SK-N-SH (cell line): ENCODE data around the gene ZFAND2A. TPM values are rescaled to one million over a fixed set of nuclear protein-coding genes. Genes with fewer than 3 reads are reported as not detected.

Source experiments
- CTCF ChIA-PET: fragments of 300-600, 350-600 bp; formaldehyde crosslinking; extraction: SDS; loops from one replicate; lab custom pipeline; 2021; lab: Yijun Ruan, JAX
- POLR2A ChIA-PET: fragments of 350-600 bp; sonication (Branson Sonifier 250); formaldehyde crosslinking; extraction: SDS; loops from one replicate; lab custom pipeline; 2020; ENCODE audit warnings: antibody characterized with exemption, inconsistent platforms; lab: Yijun Ruan, JAX
- DNase-seq: peaks from one replicate; pipeline ENCODE4 v3.0.0; 2012
- H2AFZ ChIP-seq: fragments of 200-600 bp; sonication (generic); 2 replicates; pipeline ENCODE4 v1.8.1; 2016; ENCODE audit warnings: antibody characterized with exemption, mild to moderate bottlenecking, low read depth
- H3F3A ChIP-seq: fragments of 200-600 bp; sonication (generic); replicated peaks from 2 replicates; pipeline ENCODE3; 2016; ENCODE audit warnings: antibody characterized with exemption, mild to moderate bottlenecking; ENCODE audit not compliant: insufficient read depth
- H3K27ac ChIP-seq, 2 experiments: fragments of 200-500 bp in 1 of 2; fragments of 200-600 bp in 1 of 2; sonication (Bioruptor generic) in 1 of 2; sonication (generic), shearing (Covaris generic) in 1 of 2; 2 replicates each; pipeline versions ENCODE4 v1.5.1 to v1.6.1; 2014 to 2016; ENCODE audit warnings: low read depth in 2 of 2, inconsistent platforms in 1 of 2, low read length in 1 of 2, mild to moderate bottlenecking in 1 of 2, mixed read lengths in 1 of 2
- H3K27me3 ChIP-seq: fragments of 200-600 bp; sonication (generic), shearing (Covaris generic); 2 replicates; pipeline ENCODE4 v1.6.1; 2016; ENCODE audit warnings: mixed run types; ENCODE audit not compliant: insufficient read depth
- H3K36me3 ChIP-seq, 2 experiments: fragments of 200-500 bp in 1 of 2; fragments of 200-600 bp in 1 of 2; sonication (Bioruptor generic) in 1 of 2; sonication (generic) in 1 of 2; replicated peaks in 1 of 2; 2 replicates each; pipeline versions ENCODE3 to v1.5.1; 2014 to 2016; ENCODE audit warnings: low read length in 1 of 2, mild to moderate bottlenecking in 1 of 2; ENCODE audit not compliant: insufficient read depth in 2 of 2, control insufficient read depth in 1 of 2
- H3K4me1 ChIP-seq, 2 experiments: fragments of 200-500 bp in 1 of 2; fragments of 200-600 bp in 1 of 2; sonication (Bioruptor generic) in 1 of 2; sonication (generic), shearing (Covaris generic) in 1 of 2; 2 replicates each; pipeline versions ENCODE4 v1.5.1 to v1.6.1; 2014 to 2016; ENCODE audit warnings: low read depth in 1 of 2, low read length in 1 of 2, mixed run types in 1 of 2; ENCODE audit not compliant: insufficient read depth in 2 of 2, control insufficient read depth in 1 of 2
- H3K4me2 ChIP-seq: fragments of 200-600 bp; sonication (generic), shearing (Covaris generic); 2 replicates; pipeline ENCODE4 v1.6.1; 2017; ENCODE audit warnings: mixed run types
- H3K4me3 ChIP-seq, 2 experiments: fragments of 200-500 bp in 1 of 2; fragments of 200-600 bp in 1 of 2; sonication (Bioruptor generic) in 1 of 2; sonication (generic), shearing (Covaris generic) in 1 of 2; 2 replicates each; pipeline versions ENCODE4 v1.5.1 to v1.8.1; 2014 to 2016; ENCODE audit warnings: low read depth in 2 of 2, inconsistent platforms in 1 of 2, low read length in 1 of 2, mild to moderate bottlenecking in 1 of 2, mixed read lengths in 1 of 2, moderate library complexity in 1 of 2
- H3K79me2 ChIP-seq: fragments of 200-600 bp; sonication (generic); 2 replicates; pipeline ENCODE4 v1.8.1; 2017; ENCODE audit warnings: mild to moderate bottlenecking; ENCODE audit not compliant: insufficient read depth
- H3K9ac ChIP-seq: fragments of 200-600 bp; sonication (generic); 2 replicates; pipeline ENCODE4 v1.6.1; 2017; ENCODE audit warnings: mixed run types
- H3K9me2 ChIP-seq: fragments of 200-600 bp; sonication (generic); 2 replicates; pipeline ENCODE4 v1.6.1; 2017; ENCODE audit warnings: mixed run types
- H3K9me3 ChIP-seq: fragments of 200-600 bp; sonication (generic); 2 replicates; pipeline ENCODE4 v1.6.1; 2017; ENCODE audit warnings: mixed run types, mild to moderate bottlenecking, moderate library complexity
- H4K20me1 ChIP-seq: fragments of 200-600 bp; sonication (generic); 2 replicates; pipeline ENCODE4 v1.6.1; 2017; ENCODE audit warnings: mild to moderate bottlenecking, mixed run types; ENCODE audit not compliant: insufficient read depth
- CHD2 ChIP-seq: fragments of 150-350 bp; IDR thresholded peaks from 2 replicates; pipeline ENCODE4 v1.6.1; 2018; ENCODE audit warnings: low read length; ENCODE audit not compliant: partially characterized antibody
- ELF1 ChIP-seq: IDR thresholded peaks from 2 replicates; pipeline ENCODE4 v1.4.0; 2012
- EZH2phosphoT487 ChIP-seq: fragments of 200-600 bp; sonication (generic); IDR thresholded peaks from 2 replicates; pipeline ENCODE4 v1.6.1; 2017; ENCODE audit warnings: low read depth, mixed run types, mild to moderate bottlenecking, antibody characterized with exemption, moderate library complexity, borderline replicate concordance
- FOXJ3 ChIP-seq: sonication (generic); formaldehyde crosslinking; IDR thresholded peaks from 2 replicates; pipeline ENCODE4 v1.5.1; 2020; ENCODE audit warnings: mild to moderate bottlenecking, missing genetic modification reagents
- MXI1 ChIP-seq: IDR thresholded peaks from 2 replicates; pipeline ENCODE4 v1.6.1; 2012; ENCODE audit warnings: mild to moderate bottlenecking, low read depth, low read length, improper control_type of control experiment
- NFIC ChIP-seq: IDR thresholded peaks from 2 replicates; pipeline ENCODE4 v1.4.0; 2012; ENCODE audit warnings: borderline replicate concordance
- NRF1 ChIP-seq: IDR thresholded peaks from 2 replicates; pipeline ENCODE4 v1.6.1; 2012; ENCODE audit warnings: low read depth, mild to moderate bottlenecking, low read length
- RXRA ChIP-seq: IDR thresholded peaks from 2 replicates; pipeline ENCODE4 v1.4.0; 2012; ENCODE audit warnings: low read depth, mild to moderate bottlenecking, borderline replicate concordance
- SMC3 ChIP-seq: IDR thresholded peaks from 2 replicates; pipeline ENCODE4 v1.6.1; 2012; ENCODE audit warnings: low read depth, low read length, improper control_type of control experiment
- TCF12 ChIP-seq: IDR thresholded peaks from 2 replicates; pipeline ENCODE4 v1.4.0; 2012
- WGBS: methylation state at CpG from one replicate; pipeline ENCODE4 v1.1.6; 2017; ENCODE audit warnings: low lambda C conversion rate; 5-methylcytosine and 5-hydroxymethylcytosine counted together
- polyA plus RNA-seq, 3 experiments: library from polyadenylated mRNA; depleted of rRNA; stranded (reverse); fragments of >200 nt; gene quantifications; 2 replicates each; pipeline ENCODE4 v1.2.3, GENCODE V29; 2012
- TF ChIP-seq, protein P1 (sequence below): fragments of 200-600 bp; sonication (generic); IDR thresholded peaks from 2 replicates; pipeline ENCODE4 v1.6.1; 2017; ENCODE audit warnings: antibody characterized with exemption, mild to moderate bottlenecking, moderate library complexity
- TF ChIP-seq, protein P2 (sequence below): IDR thresholded peaks from 2 replicates; pipeline ENCODE4; 2012
- TF ChIP-seq, protein P3 (sequence below): IDR thresholded peaks from 2 replicates; pipeline ENCODE4 v1.4.0; 2012; ENCODE audit warnings: low read depth, borderline replicate concordance

Gene ZFAND2A
- polyA plus RNA-seq, 1 of the 3 experiments (the other 2 are of a cell fraction): 38.9 TPM

DNA sequence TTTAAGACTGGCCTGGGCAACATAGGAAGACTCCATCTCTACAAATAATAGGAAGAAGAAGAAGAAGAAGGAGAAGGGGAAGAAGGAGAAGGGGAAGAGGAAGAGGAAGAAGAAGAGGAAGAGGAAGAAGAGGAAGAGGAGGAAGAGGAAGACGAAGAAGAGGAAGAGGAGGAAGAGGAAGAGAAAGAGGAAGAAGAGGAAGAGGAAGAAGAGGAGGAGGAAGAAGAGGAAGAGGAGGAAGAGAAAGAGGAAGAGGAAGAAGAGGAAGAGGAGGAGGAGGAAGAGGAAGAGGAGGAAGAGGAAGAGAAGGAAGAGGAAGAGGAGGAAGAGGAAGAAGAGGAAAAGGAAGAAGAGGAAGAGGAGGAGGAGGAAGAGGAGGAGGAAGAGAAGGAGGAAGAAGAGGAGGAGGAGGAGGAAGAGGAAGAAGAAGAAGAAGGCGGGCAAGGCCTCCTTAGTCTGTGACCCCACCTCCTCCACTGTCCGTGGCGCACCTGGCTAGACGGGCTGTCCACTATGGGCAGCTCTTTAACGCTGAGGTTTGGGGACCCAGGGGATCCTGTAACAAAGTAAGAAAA is 28.8 kb upstream of the ZFAND2A start:
- H3K27ac ChIP-seq: no peak overlapping the region
- POLR2A ChIA-PET: no interaction called here

DNA sequence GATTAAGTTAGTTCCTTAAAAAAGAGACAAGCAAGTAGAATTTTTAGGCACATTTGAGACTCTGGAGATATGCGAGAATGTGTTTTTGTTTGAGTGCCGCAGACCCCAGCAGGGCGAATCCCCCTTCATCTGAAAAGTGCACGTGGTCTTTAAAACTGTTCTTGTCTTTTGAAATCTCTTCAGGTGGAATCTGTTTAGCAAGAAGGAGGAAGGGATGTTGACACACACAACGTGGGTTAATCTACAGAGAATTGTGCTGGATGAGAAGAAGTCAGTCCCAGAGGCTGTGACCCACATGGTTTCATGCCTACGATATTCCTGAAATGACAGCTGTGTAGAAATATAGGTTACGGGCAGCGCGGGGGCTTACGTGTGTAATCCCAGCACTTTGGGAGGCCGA is 27.1 kb upstream of the ZFAND2A start:
- no peak; the same call in 1 of the 2 replicates for TF ChIP-seq EZH2phosphoT487
- TF ChIP-seq CHD2: no peak
- no peak for TF ChIP-seq NRF1
- no peak for TF ChIP-seq ELF1
- TF ChIP-seq SMC3: no peak
- TF ChIP-seq, protein P1, sequence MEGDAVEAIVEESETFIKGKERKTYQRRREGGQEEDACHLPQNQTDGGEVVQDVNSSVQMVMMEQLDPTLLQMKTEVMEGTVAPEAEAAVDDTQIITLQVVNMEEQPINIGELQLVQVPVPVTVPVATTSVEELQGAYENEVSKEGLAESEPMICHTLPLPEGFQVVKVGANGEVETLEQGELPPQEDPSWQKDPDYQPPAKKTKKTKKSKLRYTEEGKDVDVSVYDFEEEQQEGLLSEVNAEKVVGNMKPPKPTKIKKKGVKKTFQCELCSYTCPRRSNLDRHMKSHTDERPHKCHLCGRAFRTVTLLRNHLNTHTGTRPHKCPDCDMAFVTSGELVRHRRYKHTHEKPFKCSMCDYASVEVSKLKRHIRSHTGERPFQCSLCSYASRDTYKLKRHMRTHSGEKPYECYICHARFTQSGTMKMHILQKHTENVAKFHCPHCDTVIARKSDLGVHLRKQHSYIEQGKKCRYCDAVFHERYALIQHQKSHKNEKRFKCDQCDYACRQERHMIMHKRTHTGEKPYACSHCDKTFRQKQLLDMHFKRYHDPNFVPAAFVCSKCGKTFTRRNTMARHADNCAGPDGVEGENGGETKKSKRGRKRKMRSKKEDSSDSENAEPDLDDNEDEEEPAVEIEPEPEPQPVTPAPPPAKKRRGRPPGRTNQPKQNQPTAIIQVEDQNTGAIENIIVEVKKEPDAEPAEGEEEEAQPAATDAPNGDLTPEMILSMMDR: no peak
- POLR2A ChIA-PET: no interaction called here
- CTCF ChIA-PET: interaction anchor here (0.8 to 6.1 kb wide), 7 partner anchors 8 to 286 kb away, joined by 3 to 73 read pairs (median 3); no protein-coding TSS in a partner anchor

More for the DNA sequence above, 28.8 kb upstream of the ZFAND2A start:
- WGBS: 55% methylated on average over 6 of the region's 6 CpGs
- Histone ChIP-seq H3K9me2 (no peaks in the 10 kb centered on the region), H4K20me1 (no peaks in the 10 kb centered on the region), H3K9ac (no peak overlapping the region), H3K36me3 (no peaks in the 10 kb centered on the region), H3K27me3 (peaks cover 62% of the 10 kb centered on the region), H3K9me3 (no peaks in the 10 kb centered on the region), H3K4me3 (no peak overlapping the region), H3F3A (peaks cover 7% of the 10 kb centered on the region), H2AFZ (no peak overlapping the region), H3K79me2 (no peaks in the 10 kb centered on the region), H3K4me2 (no peak overlapping the region), H3K4me1 (no peaks in the 10 kb centered on the region)
- CTCF ChIA-PET: interaction anchor here (1.0 to 6.1 kb wide), 4 partner anchors 14 to 244 kb away, joined by 3 to 73 read pairs (median 4); no protein-coding TSS in a partner anchor
- no peak for DNase-seq
- no peak for TF ChIP-seq SMC3

DNA sequence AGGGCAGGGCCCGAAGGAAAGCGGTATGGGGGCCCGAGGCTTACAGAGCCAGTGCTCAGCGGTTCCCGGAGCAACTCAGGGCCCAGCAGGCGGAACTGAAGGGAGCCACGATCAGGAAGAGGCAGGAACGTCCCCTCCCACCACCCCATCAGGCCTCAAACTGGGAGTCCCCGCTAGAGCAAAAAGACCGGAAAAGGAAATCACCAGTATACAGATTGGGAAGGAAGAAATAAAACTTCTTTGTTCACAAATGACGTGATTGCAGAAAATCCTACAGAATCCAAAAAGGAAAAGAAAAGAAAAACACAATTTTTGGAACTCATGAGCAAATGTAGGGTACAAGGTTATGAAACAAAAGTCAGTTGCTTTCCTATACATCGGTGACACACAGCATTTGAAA is 21.6 kb upstream of the ZFAND2A start:
- peaks cover 2% of the 10 kb centered on the region for H3F3A ChIP-seq
- H3K4me3 ChIP-seq: no peak overlapping the region
- ChIA-PET POLR2A (no interaction called here), CTCF (interaction anchor here (0.7 to 3.2 kb wide), 3 partner anchors 9 to 251 kb away, joined by 4 to 29 read pairs (median 21); no protein-coding TSS in a partner anchor)
- no peak overlapping the region for H3K9ac ChIP-seq
- no peak overlapping the region for H3K4me2 ChIP-seq
- H3K36me3 ChIP-seq: no peaks in the 10 kb centered on the region
- H3K4me1 ChIP-seq: no peaks in the 10 kb centered on the region; a peak in 1 of 4 replicates
- H3K27ac ChIP-seq: no peak overlapping the region
- H3K9me2 ChIP-seq: no peaks in the 10 kb centered on the region
- no peaks in the 10 kb centered on the region for H3K79me2 ChIP-seq
- H4K20me1 ChIP-seq: no peaks in the 10 kb centered on the region
- TF ChIP-seq RXRA (no peak), TCF12 (no peak), MXI1 (no peak), FOXJ3 (no peak), NFIC (no peak), EZH2phosphoT487 (no peak)
- TF ChIP-seq, protein P2, sequence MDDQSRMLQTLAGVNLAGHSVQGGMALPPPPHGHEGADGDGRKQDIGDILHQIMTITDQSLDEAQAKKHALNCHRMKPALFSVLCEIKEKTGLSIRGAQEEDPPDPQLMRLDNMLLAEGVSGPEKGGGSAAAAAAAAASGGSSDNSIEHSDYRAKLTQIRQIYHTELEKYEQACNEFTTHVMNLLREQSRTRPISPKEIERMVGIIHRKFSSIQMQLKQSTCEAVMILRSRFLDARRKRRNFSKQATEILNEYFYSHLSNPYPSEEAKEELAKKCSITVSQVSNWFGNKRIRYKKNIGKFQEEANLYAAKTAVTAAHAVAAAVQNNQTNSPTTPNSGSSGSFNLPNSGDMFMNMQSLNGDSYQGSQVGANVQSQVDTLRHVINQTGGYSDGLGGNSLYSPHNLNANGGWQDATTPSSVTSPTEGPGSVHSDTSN: no peak
- TF ChIP-seq, protein P3, sequence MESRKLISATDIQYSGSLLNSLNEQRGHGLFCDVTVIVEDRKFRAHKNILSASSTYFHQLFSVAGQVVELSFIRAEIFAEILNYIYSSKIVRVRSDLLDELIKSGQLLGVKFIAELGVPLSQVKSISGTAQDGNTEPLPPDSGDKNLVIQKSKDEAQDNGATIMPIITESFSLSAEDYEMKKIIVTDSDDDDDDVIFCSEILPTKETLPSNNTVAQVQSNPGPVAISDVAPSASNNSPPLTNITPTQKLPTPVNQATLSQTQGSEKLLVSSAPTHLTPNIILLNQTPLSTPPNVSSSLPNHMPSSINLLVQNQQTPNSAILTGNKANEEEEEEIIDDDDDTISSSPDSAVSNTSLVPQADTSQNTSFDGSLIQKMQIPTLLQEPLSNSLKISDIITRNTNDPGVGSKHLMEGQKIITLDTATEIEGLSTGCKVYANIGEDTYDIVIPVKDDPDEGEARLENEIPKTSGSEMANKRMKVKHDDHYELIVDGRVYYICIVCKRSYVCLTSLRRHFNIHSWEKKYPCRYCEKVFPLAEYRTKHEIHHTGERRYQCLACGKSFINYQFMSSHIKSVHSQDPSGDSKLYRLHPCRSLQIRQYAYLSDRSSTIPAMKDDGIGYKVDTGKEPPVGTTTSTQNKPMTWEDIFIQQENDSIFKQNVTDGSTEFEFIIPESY: no peak
- peaks cover 25% of the 10 kb centered on the region for H3K27me3 ChIP-seq
- DNase-seq: no peak
- no peak overlapping the region for H2AFZ ChIP-seq
- 73% methylated on average over 11 of the region's 12 CpGs for WGBS
- no peaks in the 10 kb centered on the region for H3K9me3 ChIP-seq

More for the DNA sequence above, 27.1 kb upstream of the ZFAND2A start:
- Histone ChIP-seq H3K4me3 (no peak overlapping the region), H3K36me3 (no peaks in the 10 kb centered on the region), H3K27ac (no peak overlapping the region), H3K4me1 (no peaks in the 10 kb centered on the region; a peak in 1 of 4 replicates), H3K9me2 (no peaks in the 10 kb centered on the region), H3K9ac (no peak overlapping the region), H3K4me2 (no peak overlapping the region), H3K79me2 (no peaks in the 10 kb centered on the region), H3K27me3 (peaks cover 62% of the 10 kb centered on the region), H2AFZ (no peak overlapping the region), H3F3A (peaks cover 7% of the 10 kb centered on the region), H3K9me3 (no peaks in the 10 kb centered on the region), H4K20me1 (no peaks in the 10 kb centered on the region)
- no peak for DNase-seq
- WGBS: 32% methylated on average over 11 of the region's 11 CpGs
